H9 (cell line): ENCODE results near the gene DNM1. TPM values are rescaled to one million over a fixed set of nuclear protein-coding genes. Genes with fewer than 3 reads are reported as not detected.

Experiments
- DNase-seq: peaks from one replicate; pipeline ENCODE4 v3.0.0-alpha.2; 2017
- H2AFZ ChIP-seq: one replicate; pipeline ENCODE4 v1.6.1; 2013; ENCODE audit warnings: mild to moderate bottlenecking, low read length, control low read depth, moderate library complexity
- H2AK5ac ChIP-seq: 2 replicates; pipeline ENCODE4 v1.6.1; 2013; ENCODE audit warnings: low read length, control low read depth, mixed read lengths; ENCODE audit not compliant: insufficient read length
- H2BK120ac ChIP-seq: one replicate; pipeline ENCODE4 v1.6.1; 2013; ENCODE audit warnings: low read depth, mild to moderate bottlenecking, low read length, control low read depth, inconsistent platforms; ENCODE audit not compliant: poor library complexity, severe bottlenecking
- H2BK12ac ChIP-seq: 2 replicates; pipeline ENCODE4 v1.6.1; 2013; ENCODE audit warnings: low read length, control low read depth, mixed read lengths, low read depth; ENCODE audit not compliant: insufficient read length
- H2BK15ac ChIP-seq: 2 replicates; pipeline ENCODE4 v1.6.1; 2013; ENCODE audit warnings: low read depth, low read length, control low read depth
- H2BK20ac ChIP-seq: one replicate; pipeline ENCODE4 v1.6.1; 2013; ENCODE audit warnings: low read depth, mild to moderate bottlenecking, low read length, control low read depth, inconsistent platforms; ENCODE audit not compliant: poor library complexity, severe bottlenecking
- H2BK5ac ChIP-seq: 2 replicates; pipeline ENCODE4 v1.6.1; 2013; ENCODE audit warnings: low read length, control low read depth, mixed read lengths; ENCODE audit not compliant: insufficient read length
- H3K14ac ChIP-seq: 2 replicates; pipeline ENCODE4 v1.6.1; 2013; ENCODE audit warnings: low read length, control low read depth; ENCODE audit not compliant: insufficient read depth
- H3K18ac ChIP-seq: 2 replicates; pipeline ENCODE4 v1.6.1; 2013; ENCODE audit warnings: low read depth, mild to moderate bottlenecking, mixed read lengths, low read length, control low read depth; ENCODE audit not compliant: insufficient read length
- H3K23ac ChIP-seq: 2 replicates; pipeline ENCODE4 v1.6.1; 2013; ENCODE audit warnings: low read length, control low read depth, mixed read lengths, low read depth; ENCODE audit not compliant: insufficient read length
- H3K23me2 ChIP-seq: 2 replicates; pipeline ENCODE4 v1.6.1; 2013; ENCODE audit warnings: low read depth, mild to moderate bottlenecking, mixed read lengths, low read length, control low read depth; ENCODE audit not compliant: insufficient read length, poor library complexity, severe bottlenecking
- H3K27ac ChIP-seq: 2 replicates; pipeline ENCODE4 v1.5.1; 2013; ENCODE audit warnings: low read length, control low read depth, mixed read lengths, low read depth; ENCODE audit not compliant: insufficient read length
- H3K27me3 ChIP-seq: 2 replicates; pipeline ENCODE4 v1.6.1; 2013; ENCODE audit warnings: low read length, control low read depth, inconsistent platforms; ENCODE audit not compliant: insufficient read depth
- H3K4ac ChIP-seq: 2 replicates; pipeline ENCODE4 v1.6.1; 2013; ENCODE audit warnings: low read depth, mild to moderate bottlenecking, control low read depth, inconsistent platforms, low read length, moderate library complexity
- H3K4me1 ChIP-seq: 2 replicates; pipeline ENCODE4 v1.6.1; 2013; ENCODE audit warnings: low read length, control low read depth, inconsistent platforms; ENCODE audit not compliant: insufficient read depth
- H3K4me2 ChIP-seq: 2 replicates; pipeline ENCODE4 v1.6.1; 2013; ENCODE audit warnings: low read length, control low read depth, mixed read lengths; ENCODE audit not compliant: insufficient read length, insufficient read depth
- H3K56ac ChIP-seq: 2 replicates; pipeline ENCODE4 v1.6.1; 2013; ENCODE audit warnings: low read depth, mild to moderate bottlenecking, mixed read lengths, low read length, control low read depth; ENCODE audit not compliant: insufficient read length
- H3K79me1 ChIP-seq: 2 replicates; pipeline ENCODE4 v1.6.1; 2013; ENCODE audit warnings: low read depth, mild to moderate bottlenecking, moderate library complexity, low read length, control low read depth, inconsistent platforms; ENCODE audit not compliant: insufficient read depth, poor library complexity, severe bottlenecking
- H3K79me2 ChIP-seq: 2 replicates; pipeline ENCODE4 v1.6.1; 2013; ENCODE audit warnings: low read length, control low read depth, inconsistent platforms; ENCODE audit not compliant: insufficient read depth
- H3K9ac ChIP-seq: 2 replicates; pipeline ENCODE4 v1.6.1; 2013; ENCODE audit warnings: low read length, control low read depth, mixed read lengths; ENCODE audit not compliant: insufficient read length; ENCODE audit errors: extremely low read depth
- H3K9me3 ChIP-seq: one replicate; pipeline ENCODE4 v1.6.1; 2013; ENCODE audit warnings: low read depth, low read length, inconsistent platforms; ENCODE audit not compliant: control insufficient read depth
- H3T11ph ChIP-seq: one replicate; pipeline ENCODE4 v1.6.1; 2013; ENCODE audit warnings: mild to moderate bottlenecking, low read length, control low read depth, inconsistent platforms
- H4K20me1 ChIP-seq: one replicate; pipeline ENCODE4 v1.6.1; 2013; ENCODE audit not compliant: control insufficient read depth, insufficient read length, insufficient read depth
- H4K5ac ChIP-seq: 2 replicates; pipeline ENCODE4 v1.6.1; 2013; ENCODE audit warnings: low read depth, mild to moderate bottlenecking, mixed read lengths, low read length, control low read depth; ENCODE audit not compliant: insufficient read length
- H4K8ac ChIP-seq: replicated peaks from 2 replicates; pipeline ENCODE4 v1.6.1; 2013; ENCODE audit warnings: low read length, control low read depth, mixed read lengths, low read depth; ENCODE audit not compliant: insufficient read length
- H4K91ac ChIP-seq: 2 replicates; pipeline ENCODE4 v1.6.1; 2013; ENCODE audit warnings: low read depth, mild to moderate bottlenecking, moderate library complexity, mixed read lengths, low read length, control low read depth; ENCODE audit not compliant: insufficient read length
- H3K27ac Mint-ChIP-seq, 3 experiments: 2 replicates in 2 of 3; 3 replicates in 1 of 3; pipeline ENCODE4 v1.8.0; 2020 to 2021; ENCODE audit warnings: mixed read lengths in 3 of 3, mild to moderate bottlenecking in 1 of 3, moderate library complexity in 1 of 3
- H3K27me3 Mint-ChIP-seq: 2 replicates; pipeline ENCODE4 v1.8.0; 2021; ENCODE audit warnings: low read depth, mild to moderate bottlenecking, moderate library complexity, mixed read lengths
- H3K36me3 Mint-ChIP-seq, 3 experiments: 2 replicates in 2 of 3; 3 replicates in 1 of 3; pipeline ENCODE4 v1.8.0; 2020 to 2021; ENCODE audit warnings: low read depth in 3 of 3, mixed read lengths in 3 of 3; ENCODE audit not compliant: insufficient read depth in 1 of 3
- H3K4me1 Mint-ChIP-seq, 2 experiments: 2 replicates each; pipeline ENCODE4 v1.8.0; 2020; ENCODE audit warnings: mixed read lengths in 2 of 2
- H3K4me3 Mint-ChIP-seq, 2 experiments: 2 replicates in 1 of 2; 3 replicates in 1 of 2; pipeline ENCODE4 v1.8.0; 2020 to 2021; ENCODE audit warnings: mild to moderate bottlenecking in 2 of 2, mixed read lengths in 2 of 2, moderate library complexity in 1 of 2
- H3K9me3 Mint-ChIP-seq, 2 experiments: 2 replicates in 1 of 2; 3 replicates in 1 of 2; pipeline ENCODE4 v1.8.0; 2020; ENCODE audit warnings: mild to moderate bottlenecking in 2 of 2, mixed read lengths in 2 of 2, moderate library complexity in 1 of 2
- CTCF ChIP-seq: fragments of 200-600 bp; sonication (generic); conservative IDR thresholded peaks from 3 replicates; pipeline ENCODE4 v1.8.0; 2021; ENCODE audit warnings: antibody characterized with exemption, mild to moderate bottlenecking
- WGBS: extraction: QIAGEN DNeasy Blood & Tissue Kit; methylation state at CpG from one replicate; pipeline ENCODE4 v1.1.7; 2013; ENCODE audit warnings: missing lambda C conversion rate, low lambda C conversion rate, mixed read lengths; ENCODE audit not compliant: insufficient read length; ENCODE audit errors: extremely low coverage; 5-methylcytosine and 5-hydroxymethylcytosine counted together
- total RNA-seq: library from RNA; stranded (reverse); gene quantifications from 2 replicates; pipeline ENCODE4 v1.2.1, GENCODE V29; 2021

DNM1 gene
- total RNA-seq, 1 experiment from 2014 or later = 58.0 TPM

GRCh38 chr9:128218172-128218517 lies 15.0 kb downstream of the DNM1 start:
- no peak overlapping the region for H2BK15ac ChIP-seq
- no peaks in the 10 kb centered on the region; the same call in 1 of the 2 replicates for H3K27me3 Mint-ChIP-seq
- no peak overlapping the region for H2BK5ac ChIP-seq
- no peak overlapping the region for H3K56ac ChIP-seq
- no peak overlapping the region for H4K8ac ChIP-seq
- peak overlapping the region; percentile 63 to 66 for H3K4me3 Mint-ChIP-seq
- DNase-seq = no peak
- no peaks in the 10 kb centered on the region for H3K9me3 Mint-ChIP-seq
- no peaks in the 10 kb centered on the region for H3K9me3 ChIP-seq
- H3K4me1 ChIP-seq = no peaks in the 10 kb centered on the region
- peaks cover 4% of the 10 kb centered on the region for H4K20me1 ChIP-seq
- H3K27me3 ChIP-seq = no peaks in the 10 kb centered on the region
- peak overlapping the region; percentile 36 for H3K4me2 ChIP-seq
- H2AFZ ChIP-seq = no peak overlapping the region
- H3T11ph ChIP-seq = no peak overlapping the region
- no CpG with 5 or more reads among the region's 11 CpGs for WGBS
- H2BK20ac ChIP-seq = no peak overlapping the region
- no peak overlapping the region for H3K9ac ChIP-seq
- H3K36me3 Mint-ChIP-seq = peaks cover 8 to 36% (median 27%) of the 10 kb centered on the region in 3 experiments
- no peak overlapping the region for H3K14ac ChIP-seq
- H2BK120ac ChIP-seq = no peak overlapping the region
- no peaks in the 10 kb centered on the region for H3K79me1 ChIP-seq
- peaks cover 3% of the 10 kb centered on the region for H3K23me2 ChIP-seq
- H3K79me2 ChIP-seq = no peaks in the 10 kb centered on the region
- no peak overlapping the region for H2AK5ac ChIP-seq
- TF ChIP-seq CTCF = no peak
- H3K27ac Mint-ChIP-seq = peak overlapping the region; percentile 7 to 87 (median 59); a peak in 5 of 7 replicates
- H3K27ac ChIP-seq = no peak overlapping the region
- no peak overlapping the region for H4K91ac ChIP-seq
- H4K5ac ChIP-seq = no peak overlapping the region
- peaks cover 12 to 14% of the 10 kb centered on the region in 2 experiments for H3K4me1 Mint-ChIP-seq
- no peak overlapping the region for H3K23ac ChIP-seq
- H2BK12ac ChIP-seq = no peak overlapping the region
- H3K18ac ChIP-seq = no peak overlapping the region
- no peak overlapping the region for H3K4ac ChIP-seq
